SU-DHL-6 (cell line): Measurements from ENCODE around the gene STKLD1.

Experiments used
- H2AFZ ChIP-seq: fragments of 200-600 bp; sonication (generic); 2 replicates; pipeline ENCODE4 v1.6.1; 2014; ENCODE audit warnings: low read depth, mild to moderate bottlenecking, moderate library complexity, mixed read lengths, antibody characterized with exemption, low read length; ENCODE audit not compliant: severe bottlenecking
- H3F3A ChIP-seq: fragments of 200-600 bp; shearing (Covaris generic); 2 replicates; pipeline ENCODE4 v1.6.0; 2016; ENCODE audit warnings: antibody characterized with exemption, mild to moderate bottlenecking; ENCODE audit not compliant: insufficient read depth
- H3K27ac ChIP-seq: fragments of 200-600 bp; sonication (generic); 2 replicates; pipeline ENCODE4 v1.5.1; 2016; ENCODE audit warnings: low read depth, mild to moderate bottlenecking, low read length, moderate library complexity, mixed read lengths
- H3K27me3 ChIP-seq: fragments of 200-600 bp; sonication (generic), shearing (Covaris generic); 2 replicates; pipeline ENCODE4 v1.6.0; 2014; ENCODE audit warnings: mild to moderate bottlenecking, low read length
- H3K36me3 ChIP-seq: fragments of 200-600 bp; sonication (generic); 2 replicates; pipeline ENCODE4 v1.6.1; 2014; ENCODE audit warnings: mild to moderate bottlenecking, low read length, mixed read lengths
- H3K4me2 ChIP-seq: fragments of 300-600, 200-600 bp; shearing (Covaris generic), sonication (generic); 2 replicates; pipeline ENCODE4 v1.6.0; 2014; ENCODE audit warnings: low read length, low read depth, mild to moderate bottlenecking; ENCODE audit not compliant: poor library complexity, severe bottlenecking
- H3K4me3 ChIP-seq: fragments of 200-600 bp; sonication (generic); 2 replicates; pipeline ENCODE4 v1.5.1; 2014; ENCODE audit warnings: antibody characterized with exemption, low read length, mild to moderate bottlenecking, mixed read lengths; ENCODE audit not compliant: insufficient read depth, poor library complexity, severe bottlenecking
- H3K79me2 ChIP-seq: fragments of 200-600 bp; sonication (generic); 2 replicates; pipeline ENCODE4 v1.6.1; 2014; ENCODE audit warnings: mild to moderate bottlenecking, low read length, moderate library complexity; ENCODE audit not compliant: insufficient read depth
- H3K9ac ChIP-seq: fragments of 200-600 bp; sonication (generic); 2 replicates; pipeline ENCODE4 v1.7.0; 2014; ENCODE audit warnings: mild to moderate bottlenecking, low read length
- H3K9me2 ChIP-seq: fragments of 200-600 bp; sonication (generic); replicated peaks from 2 replicates; pipeline ENCODE4 v1.6.1; 2014; ENCODE audit warnings: low read length; ENCODE audit not compliant: insufficient read depth
- H3K9me3 ChIP-seq: fragments of 200-600 bp; sonication (generic); 2 replicates; pipeline ENCODE4 v1.6.1; 2014; ENCODE audit warnings: low read length, mixed read lengths; ENCODE audit not compliant: insufficient read depth
- H4K20me1 ChIP-seq: fragments of 200-600 bp; sonication (generic); 2 replicates; pipeline ENCODE4 v1.6.1; 2014; ENCODE audit warnings: low read depth, mild to moderate bottlenecking, antibody characterized with exemption, low read length, moderate library complexity, mixed read lengths
- EZH2phosphoT487 ChIP-seq: fragments of 200-600 bp; sonication (generic), shearing (Covaris generic); conservative IDR thresholded peaks from 2 replicates; pipeline ENCODE4 v1.6.1; 2018; ENCODE audit warnings: mild to moderate bottlenecking, antibody characterized with exemption, low read length, moderate library complexity, mixed read lengths
- TF ChIP-seq, protein P1 (sequence below): fragments of 200-600 bp; sonication (generic); IDR thresholded peaks from one replicate; pipeline ENCODE4 v1.5.1; 2017; ENCODE audit warnings: antibody characterized with exemption, mild to moderate bottlenecking, low read length, moderate library complexity; ENCODE audit not compliant: insufficient read depth, poor library complexity, severe bottlenecking

STKLD1 gene

GRCh38 chr9:133454943-133455673 is 78.9 kb downstream of the STKLD1 start:
- Histone ChIP-seq H3K9me3 (no peaks in the 10 kb centered on the region), H2AFZ (no peak overlapping the region), H3K79me2 (no peaks in the 10 kb centered on the region), H3K27me3 (no peaks in the 10 kb centered on the region), H4K20me1 (no peaks in the 10 kb centered on the region), H3K9ac (no peak overlapping the region), H3K27ac (no peak overlapping the region), H3K36me3 (no peaks in the 10 kb centered on the region), H3F3A (no peaks in the 10 kb centered on the region), H3K4me2 (no peak overlapping the region), H3K4me3 (no peak overlapping the region), H3K9me2 (no peaks in the 10 kb centered on the region)
- no peak for TF ChIP-seq EZH2phosphoT487
- TF ChIP-seq, protein P1, sequence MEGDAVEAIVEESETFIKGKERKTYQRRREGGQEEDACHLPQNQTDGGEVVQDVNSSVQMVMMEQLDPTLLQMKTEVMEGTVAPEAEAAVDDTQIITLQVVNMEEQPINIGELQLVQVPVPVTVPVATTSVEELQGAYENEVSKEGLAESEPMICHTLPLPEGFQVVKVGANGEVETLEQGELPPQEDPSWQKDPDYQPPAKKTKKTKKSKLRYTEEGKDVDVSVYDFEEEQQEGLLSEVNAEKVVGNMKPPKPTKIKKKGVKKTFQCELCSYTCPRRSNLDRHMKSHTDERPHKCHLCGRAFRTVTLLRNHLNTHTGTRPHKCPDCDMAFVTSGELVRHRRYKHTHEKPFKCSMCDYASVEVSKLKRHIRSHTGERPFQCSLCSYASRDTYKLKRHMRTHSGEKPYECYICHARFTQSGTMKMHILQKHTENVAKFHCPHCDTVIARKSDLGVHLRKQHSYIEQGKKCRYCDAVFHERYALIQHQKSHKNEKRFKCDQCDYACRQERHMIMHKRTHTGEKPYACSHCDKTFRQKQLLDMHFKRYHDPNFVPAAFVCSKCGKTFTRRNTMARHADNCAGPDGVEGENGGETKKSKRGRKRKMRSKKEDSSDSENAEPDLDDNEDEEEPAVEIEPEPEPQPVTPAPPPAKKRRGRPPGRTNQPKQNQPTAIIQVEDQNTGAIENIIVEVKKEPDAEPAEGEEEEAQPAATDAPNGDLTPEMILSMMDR, result no peak
